GM23338 (cell line): Measurements from ENCODE around the gene SNCB. TPM values are rescaled to one million over a fixed set of nuclear protein-coding genes. Genes with fewer than 3 reads are reported as not detected.

Experiments
- ATAC-seq: fragments of 200-7000 bp; cut with Tn5 transposase; 3 replicates; pipeline ENCODE4 v1.9.1; 2020
- DNase-seq: peaks from one replicate; pipeline ENCODE4 v3.0.0-alpha.2; 2015; ENCODE audit warnings: low spot score
- H2AFZ ChIP-seq: fragments of 200-600 bp; sonication (generic); 2 replicates; pipeline ENCODE4 v1.8.0; 2016; ENCODE audit warnings: antibody characterized with exemption, mild to moderate bottlenecking, moderate library complexity
- H3F3A ChIP-seq: fragments of 200-600 bp; sonication (generic); replicated peaks from 2 replicates; pipeline ENCODE4 v1.8.0; 2017; ENCODE audit warnings: antibody characterized with exemption, mixed run types, low read depth
- H3K27ac ChIP-seq: fragments of 200-600 bp; sonication (generic); 2 replicates; pipeline ENCODE4 v1.6.1; 2016; ENCODE audit warnings: low read depth
- H3K27me3 ChIP-seq: fragments of 200-600 bp; sonication (generic); 2 replicates; pipeline ENCODE4 v1.8.0; 2016; ENCODE audit warnings: mild to moderate bottlenecking, mixed run types, moderate library complexity; ENCODE audit not compliant: insufficient read depth
- H3K36me3 ChIP-seq: fragments of 200-600 bp; sonication (generic); 2 replicates; pipeline ENCODE4 v1.8.0; 2016; ENCODE audit warnings: mild to moderate bottlenecking; ENCODE audit not compliant: insufficient read depth
- H3K4me1 ChIP-seq: fragments of 200-600 bp; sonication (generic); 2 replicates; pipeline ENCODE4 v1.8.0; 2016; ENCODE audit warnings: mild to moderate bottlenecking, moderate library complexity; ENCODE audit not compliant: insufficient read depth
- H3K4me2 ChIP-seq: fragments of 200-600 bp; sonication (generic); 2 replicates; pipeline ENCODE4 v1.7.1; 2017; ENCODE audit warnings: mixed run types
- H3K4me3 ChIP-seq: fragments of 200-600 bp; sonication (generic); 2 replicates; pipeline ENCODE4 v1.6.1; 2016; ENCODE audit warnings: mixed run types
- H3K79me2 ChIP-seq: fragments of 200-600 bp; sonication (generic); replicated peaks from 2 replicates; pipeline ENCODE4 v1.8.0; 2017; ENCODE audit warnings: mild to moderate bottlenecking; ENCODE audit not compliant: insufficient read depth
- H3K9me2 ChIP-seq: fragments of 200-600 bp; sonication (generic); 2 replicates; pipeline ENCODE4 v1.8.0; 2017; ENCODE audit not compliant: insufficient read depth
- H4K20me1 ChIP-seq: fragments of 200-600 bp; sonication (generic); replicated peaks from 2 replicates; pipeline ENCODE4 v1.8.0; 2017; ENCODE audit warnings: mild to moderate bottlenecking; ENCODE audit not compliant: insufficient read depth
- H3K27ac Mint-ChIP-seq: 2 replicates; pipeline ENCODE4 v1.8.0; 2020; ENCODE audit warnings: inconsistent platforms, mild to moderate bottlenecking, moderate library complexity, mixed read lengths
- H3K27me3 Mint-ChIP-seq: 3 replicates; pipeline ENCODE4 v1.8.0; 2022; ENCODE audit warnings: low read depth, mild to moderate bottlenecking, moderate library complexity, mixed read lengths, inconsistent platforms; ENCODE audit not compliant: insufficient read depth, poor library complexity
- H3K36me3 Mint-ChIP-seq: 3 replicates; pipeline ENCODE4 v1.8.0; 2021; ENCODE audit warnings: low read depth, mild to moderate bottlenecking, inconsistent platforms, moderate library complexity, mixed read lengths
- H3K4me1 Mint-ChIP-seq: 3 replicates; pipeline ENCODE4 v1.8.0; 2020; ENCODE audit warnings: mild to moderate bottlenecking, inconsistent platforms, mixed read lengths
- H3K4me3 Mint-ChIP-seq: 3 replicates; pipeline ENCODE4 v1.8.0; 2021; ENCODE audit warnings: moderate library complexity, mild to moderate bottlenecking, inconsistent platforms, mixed read lengths
- H3K9me3 Mint-ChIP-seq: 3 replicates; pipeline ENCODE4 v1.8.0; 2020; ENCODE audit warnings: moderate library complexity, mild to moderate bottlenecking, inconsistent platforms, mixed read lengths
- CREB1 ChIP-seq: fragments of 250-450 bp; sonication (Bioruptor Pico); IDR thresholded peaks from 2 replicates; pipeline ENCODE4 v1.5.0; 2020; ENCODE audit warnings: low read depth, mild to moderate bottlenecking, moderate library complexity
- EZH2 ChIP-seq: fragments of 200-600 bp; sonication (generic); IDR thresholded peaks from one replicate; pipeline ENCODE4 v1.8.0; 2017; ENCODE audit warnings: antibody characterized with exemption, mild to moderate bottlenecking, low read depth; ENCODE audit not compliant: unreplicated experiment
- EZH2phosphoT487 ChIP-seq: fragments of 200-600 bp; sonication (generic); IDR thresholded peaks from one replicate; pipeline ENCODE4 v1.8.1; 2018; ENCODE audit warnings: antibody characterized with exemption; ENCODE audit not compliant: unreplicated experiment
- JUNB ChIP-seq: IDR thresholded peaks from one replicate; pipeline ENCODE4 v1.6.1; 2016; ENCODE audit warnings: antibody characterized with exemption; ENCODE audit not compliant: unreplicated experiment
- NANOG ChIP-seq: IDR thresholded peaks from 2 replicates; pipeline ENCODE4 v1.6.1; 2016; ENCODE audit warnings: antibody characterized with exemption, borderline replicate concordance
- POLR2AphosphoS5 ChIP-seq: IDR thresholded peaks from 2 replicates; pipeline ENCODE4 v1.6.1; 2016; ENCODE audit warnings: antibody characterized with exemption, low read depth
- STAT1 ChIP-seq: IDR thresholded peaks from one replicate; pipeline ENCODE4 v1.6.1; 2016; ENCODE audit warnings: antibody characterized with exemption; ENCODE audit not compliant: unreplicated experiment
- ZNF114 ChIP-seq: fragments of 250-450 bp; sonication (Bioruptor Pico); IDR thresholded peaks from 2 replicates; pipeline ENCODE4 v1.5.0; 2020; ENCODE audit warnings: mild to moderate bottlenecking, moderate library complexity
- ZNF331 ChIP-seq: fragments of 250-450 bp; sonication (Bioruptor Pico); IDR thresholded peaks from 2 replicates; pipeline ENCODE4 v1.5.0; 2020; ENCODE audit warnings: low read depth, mild to moderate bottlenecking, moderate library complexity
- polyA plus RNA-seq: library from polyadenylated mRNA; unstranded; fragments of >200 nt; fragmentation: Nextera tagmentation; extraction: Ambion mirVana; gene quantifications from 2 replicates; pipeline ENCODE4 v1.2.1, GENCODE V29; 2016
- total RNA-seq: library from RNA; depleted of rRNA; stranded (reverse); fragments of >200 nt; shearing (Covaris generic); gene quantifications from 2 replicates; pipeline ENCODE4 v1.2.3, GENCODE V29; 2014
- TF ChIP-seq, protein P1 (sequence below): IDR thresholded peaks from 2 replicates; pipeline ENCODE4 v1.6.1; 2016; ENCODE audit warnings: antibody characterized with exemption
- TF ChIP-seq, protein P2 (sequence below): fragments of 250-450 bp; sonication (Bioruptor Pico); IDR thresholded peaks from 2 replicates; pipeline ENCODE4 v1.5.0; 2020; ENCODE audit warnings: mild to moderate bottlenecking, moderate library complexity
- TF ChIP-seq, protein P3 (sequence below): IDR thresholded peaks from one replicate; pipeline ENCODE4 v1.6.1; 2018; ENCODE audit warnings: antibody characterized with exemption; ENCODE audit not compliant: unreplicated experiment

Gene SNCB
- total and polyA plus RNA-seq, 2 experiments from 2014 or later, result 3.6 to 13.5 TPM

DNA sequence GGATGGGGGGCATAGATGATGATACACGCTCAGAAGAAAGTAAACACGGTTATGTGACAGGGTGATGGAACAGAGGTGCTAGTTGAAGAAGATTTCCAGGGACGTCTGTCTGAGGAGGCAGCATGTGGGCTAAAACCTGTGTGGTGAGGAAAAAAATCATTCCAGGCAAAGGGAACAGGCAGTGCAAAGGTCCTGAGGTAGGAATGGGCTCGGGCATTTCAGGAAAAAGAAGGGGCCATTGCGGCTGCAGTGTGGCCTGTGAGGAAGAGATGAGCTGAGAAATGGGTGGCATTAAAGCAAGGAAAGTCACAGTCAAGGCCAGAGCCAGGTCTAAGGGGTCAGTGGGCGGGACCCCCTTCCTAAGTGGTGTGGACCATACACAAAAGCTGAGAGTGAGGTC, 35.2 kb upstream of the SNCB start:
- no peaks in the 10 kb centered on the region for H3K4me1 ChIP-seq
- ATAC-seq (no peak), DNase-seq (no peak)
- no peak overlapping the region for H3K27ac ChIP-seq
- H3K27me3 Mint-ChIP-seq, result peaks cover 6% of the 10 kb centered on the region
- no peaks in the 10 kb centered on the region; the same call in 2 of the 3 replicates for H3K36me3 Mint-ChIP-seq
- no peaks in the 10 kb centered on the region for H3K27me3 ChIP-seq
- H3K4me1 Mint-ChIP-seq, result peaks cover 12% of the 10 kb centered on the region
- H3K27ac Mint-ChIP-seq, result no peak overlapping the region
- H3K4me3 Mint-ChIP-seq, result no peak overlapping the region
- peaks cover 3% of the 10 kb centered on the region; the same call in 2 of the 3 replicates for H3K9me3 Mint-ChIP-seq
- no peaks in the 10 kb centered on the region for H3K36me3 ChIP-seq
- H3K4me2 ChIP-seq, result no peak overlapping the region
- no peak overlapping the region for H2AFZ ChIP-seq
- no peaks in the 10 kb centered on the region for H3F3A ChIP-seq
- TF ChIP-seq POLR2AphosphoS5, result no peak
- TF ChIP-seq STAT1, result no peak
- no peak for TF ChIP-seq NANOG
- TF ChIP-seq, protein P1, sequence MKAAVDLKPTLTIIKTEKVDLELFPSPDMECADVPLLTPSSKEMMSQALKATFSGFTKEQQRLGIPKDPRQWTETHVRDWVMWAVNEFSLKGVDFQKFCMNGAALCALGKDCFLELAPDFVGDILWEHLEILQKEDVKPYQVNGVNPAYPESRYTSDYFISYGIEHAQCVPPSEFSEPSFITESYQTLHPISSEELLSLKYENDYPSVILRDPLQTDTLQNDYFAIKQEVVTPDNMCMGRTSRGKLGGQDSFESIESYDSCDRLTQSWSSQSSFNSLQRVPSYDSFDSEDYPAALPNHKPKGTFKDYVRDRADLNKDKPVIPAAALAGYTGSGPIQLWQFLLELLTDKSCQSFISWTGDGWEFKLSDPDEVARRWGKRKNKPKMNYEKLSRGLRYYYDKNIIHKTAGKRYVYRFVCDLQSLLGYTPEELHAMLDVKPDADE, result no peak
- no peak for TF ChIP-seq EZH2phosphoT487
- TF ChIP-seq EZH2, result no peak
- no peak for TF ChIP-seq ZNF114 (CRISPR knock-in tag)
- no peak for TF ChIP-seq CREB1
- no peak for TF ChIP-seq JUNB
- TF ChIP-seq, protein P2, sequence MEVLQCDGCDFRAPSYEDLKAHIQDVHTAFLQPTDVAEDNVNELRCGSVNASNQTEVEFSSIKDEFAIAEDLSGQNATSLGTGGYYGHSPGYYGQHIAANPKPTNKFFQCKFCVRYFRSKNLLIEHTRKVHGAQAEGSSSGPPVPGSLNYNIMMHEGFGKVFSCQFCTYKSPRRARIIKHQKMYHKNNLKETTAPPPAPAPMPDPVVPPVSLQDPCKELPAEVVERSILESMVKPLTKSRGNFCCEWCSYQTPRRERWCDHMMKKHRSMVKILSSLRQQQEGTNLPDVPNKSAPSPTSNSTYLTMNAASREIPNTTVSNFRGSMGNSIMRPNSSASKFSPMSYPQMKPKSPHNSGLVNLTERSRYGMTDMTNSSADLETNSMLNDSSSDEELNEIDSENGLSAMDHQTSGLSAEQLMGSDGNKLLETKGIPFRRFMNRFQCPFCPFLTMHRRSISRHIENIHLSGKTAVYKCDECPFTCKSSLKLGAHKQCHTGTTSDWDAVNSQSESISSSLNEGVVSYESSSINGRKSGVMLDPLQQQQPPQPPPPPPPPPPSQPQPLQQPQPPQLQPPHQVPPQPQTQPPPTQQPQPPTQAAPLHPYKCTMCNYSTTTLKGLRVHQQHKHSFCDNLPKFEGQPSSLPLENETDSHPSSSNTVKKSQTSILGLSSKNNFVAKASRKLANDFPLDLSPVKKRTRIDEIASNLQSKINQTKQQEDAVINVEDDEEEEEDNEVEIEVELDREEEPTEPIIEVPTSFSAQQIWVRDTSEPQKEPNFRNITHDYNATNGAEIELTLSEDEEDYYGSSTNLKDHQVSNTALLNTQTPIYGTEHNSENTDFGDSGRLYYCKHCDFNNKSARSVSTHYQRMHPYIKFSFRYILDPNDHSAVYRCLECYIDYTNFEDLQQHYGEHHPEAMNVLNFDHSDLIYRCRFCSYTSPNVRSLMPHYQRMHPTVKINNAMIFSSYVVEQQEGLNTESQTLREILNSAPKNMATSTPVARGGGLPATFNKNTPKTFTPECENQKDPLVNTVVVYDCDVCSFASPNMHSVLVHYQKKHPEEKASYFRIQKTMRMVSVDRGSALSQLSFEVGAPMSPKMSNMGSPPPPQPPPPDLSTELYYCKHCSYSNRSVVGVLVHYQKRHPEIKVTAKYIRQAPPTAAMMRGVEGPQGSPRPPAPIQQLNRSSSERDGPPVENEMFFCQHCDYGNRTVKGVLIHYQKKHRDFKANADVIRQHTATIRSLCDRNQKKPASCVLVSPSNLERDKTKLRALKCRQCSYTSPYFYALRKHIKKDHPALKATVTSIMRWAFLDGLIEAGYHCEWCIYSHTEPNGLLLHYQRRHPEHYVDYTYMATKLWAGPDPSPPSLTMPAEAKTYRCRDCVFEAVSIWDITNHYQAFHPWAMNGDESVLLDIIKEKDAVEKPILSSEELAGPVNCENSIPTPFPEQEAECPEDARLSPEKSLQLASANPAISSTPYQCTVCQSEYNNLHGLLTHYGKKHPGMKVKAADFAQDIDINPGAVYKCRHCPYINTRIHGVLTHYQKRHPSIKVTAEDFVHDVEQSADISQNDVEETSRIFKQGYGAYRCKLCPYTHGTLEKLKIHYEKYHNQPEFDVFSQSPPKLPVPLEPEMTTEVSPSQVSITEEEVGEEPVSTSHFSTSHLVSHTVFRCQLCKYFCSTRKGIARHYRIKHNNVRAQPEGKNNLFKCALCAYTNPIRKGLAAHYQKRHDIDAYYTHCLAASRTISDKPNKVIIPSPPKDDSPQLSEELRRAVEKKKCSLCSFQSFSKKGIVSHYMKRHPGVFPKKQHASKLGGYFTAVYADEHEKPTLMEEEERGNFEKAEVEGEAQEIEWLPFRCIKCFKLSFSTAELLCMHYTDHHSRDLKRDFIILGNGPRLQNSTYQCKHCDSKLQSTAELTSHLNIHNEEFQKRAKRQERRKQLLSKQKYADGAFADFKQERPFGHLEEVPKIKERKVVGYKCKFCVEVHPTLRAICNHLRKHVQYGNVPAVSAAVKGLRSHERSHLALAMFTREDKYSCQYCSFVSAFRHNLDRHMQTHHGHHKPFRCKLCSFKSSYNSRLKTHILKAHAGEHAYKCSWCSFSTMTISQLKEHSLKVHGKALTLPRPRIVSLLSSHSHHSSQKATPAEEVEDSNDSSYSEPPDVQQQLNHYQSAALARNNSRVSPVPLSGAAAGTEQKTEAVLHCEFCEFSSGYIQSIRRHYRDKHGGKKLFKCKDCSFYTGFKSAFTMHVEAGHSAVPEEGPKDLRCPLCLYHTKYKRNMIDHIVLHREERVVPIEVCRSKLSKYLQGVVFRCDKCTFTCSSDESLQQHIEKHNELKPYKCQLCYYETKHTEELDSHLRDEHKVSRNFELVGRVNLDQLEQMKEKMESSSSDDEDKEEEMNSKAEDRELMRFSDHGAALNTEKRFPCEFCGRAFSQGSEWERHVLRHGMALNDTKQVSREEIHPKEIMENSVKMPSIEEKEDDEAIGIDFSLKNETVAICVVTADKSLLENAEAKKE (CRISPR knock-in tag), result no peak
- TF ChIP-seq, protein P3, sequence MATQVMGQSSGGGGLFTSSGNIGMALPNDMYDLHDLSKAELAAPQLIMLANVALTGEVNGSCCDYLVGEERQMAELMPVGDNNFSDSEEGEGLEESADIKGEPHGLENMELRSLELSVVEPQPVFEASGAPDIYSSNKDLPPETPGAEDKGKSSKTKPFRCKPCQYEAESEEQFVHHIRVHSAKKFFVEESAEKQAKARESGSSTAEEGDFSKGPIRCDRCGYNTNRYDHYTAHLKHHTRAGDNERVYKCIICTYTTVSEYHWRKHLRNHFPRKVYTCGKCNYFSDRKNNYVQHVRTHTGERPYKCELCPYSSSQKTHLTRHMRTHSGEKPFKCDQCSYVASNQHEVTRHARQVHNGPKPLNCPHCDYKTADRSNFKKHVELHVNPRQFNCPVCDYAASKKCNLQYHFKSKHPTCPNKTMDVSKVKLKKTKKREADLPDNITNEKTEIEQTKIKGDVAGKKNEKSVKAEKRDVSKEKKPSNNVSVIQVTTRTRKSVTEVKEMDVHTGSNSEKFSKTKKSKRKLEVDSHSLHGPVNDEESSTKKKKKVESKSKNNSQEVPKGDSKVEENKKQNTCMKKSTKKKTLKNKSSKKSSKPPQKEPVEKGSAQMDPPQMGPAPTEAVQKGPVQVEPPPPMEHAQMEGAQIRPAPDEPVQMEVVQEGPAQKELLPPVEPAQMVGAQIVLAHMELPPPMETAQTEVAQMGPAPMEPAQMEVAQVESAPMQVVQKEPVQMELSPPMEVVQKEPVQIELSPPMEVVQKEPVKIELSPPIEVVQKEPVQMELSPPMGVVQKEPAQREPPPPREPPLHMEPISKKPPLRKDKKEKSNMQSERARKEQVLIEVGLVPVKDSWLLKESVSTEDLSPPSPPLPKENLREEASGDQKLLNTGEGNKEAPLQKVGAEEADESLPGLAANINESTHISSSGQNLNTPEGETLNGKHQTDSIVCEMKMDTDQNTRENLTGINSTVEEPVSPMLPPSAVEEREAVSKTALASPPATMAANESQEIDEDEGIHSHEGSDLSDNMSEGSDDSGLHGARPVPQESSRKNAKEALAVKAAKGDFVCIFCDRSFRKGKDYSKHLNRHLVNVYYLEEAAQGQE, result no peak
- TF ChIP-seq ZNF331, result no peak
- H4K20me1 ChIP-seq, result no peaks in the 10 kb centered on the region
- no peak overlapping the region for H3K4me3 ChIP-seq
- H3K9me2 ChIP-seq, result no peaks in the 10 kb centered on the region
- H3K79me2 ChIP-seq, result no peaks in the 10 kb centered on the region
